GM12878 (cell line): ENCODE measurements around the gene ELOA. TPM values are rescaled to one million over a fixed set of nuclear protein-coding genes. Genes with fewer than 3 reads are reported as not detected.

Source experiments
- ATAC-seq: fragments of 200-7000 bp; cut with Tn5 transposase; 3 replicates; pipeline ENCODE4 v1.9.1; 2020; ENCODE audit warnings: mild to moderate bottlenecking, moderate library complexity
- BruUV-seq: library from RNA; stranded (reverse); fragments of 400-500 nt; replicated peaks from 2 replicates; lab custom pipeline; 2021; lab: Mats Ljungman, UMichigan
- CTCF ChIA-PET: fragments of 300-600 bp; sonication (Branson Sonifier 250); formaldehyde crosslinking; extraction: SDS; loops from one replicate; lab custom pipeline; 2021; ENCODE audit warnings: inconsistent platforms; lab: Yijun Ruan, JAX
- POLR2A ChIA-PET: fragments of 350-600 bp; formaldehyde crosslinking; extraction: SDS; loops from one replicate; lab custom pipeline; 2021; ENCODE audit warnings: inconsistent platforms; lab: Charles Lee
- RAD21 ChIA-PET: fragments of 300-600 bp; sonication (Branson Sonifier 250); formaldehyde crosslinking; loops from one replicate; lab custom pipeline; 2023; ENCODE audit warnings: antibody characterized with exemption; ENCODE audit not compliant: unreplicated experiment; lab: Charles Lee
- SMC1A ChIA-PET: fragments of 300-600 bp; sonication (Branson Sonifier 250); formaldehyde crosslinking; loops from one replicate; lab custom pipeline; 2023; ENCODE audit not compliant: unreplicated experiment, uncharacterized antibody; lab: Charles Lee
- DNase-seq: peaks from one replicate; pipeline ENCODE4 v3.0.0-alpha.2; 2011; ENCODE audit warnings: low read depth, low spot score
- FAIRE-seq: peaks from 3 replicates; lab custom pipeline; 2011; peaks lifted over from hg19 to GRCh38; lab: Jason Lieb, UNC
- H2AFZ ChIP-seq: 2 replicates; pipeline ENCODE4 v1.6.0; 2011; ENCODE audit warnings: low read depth, low read length, control low read depth; ENCODE audit not compliant: control insufficient read depth
- H3K27ac ChIP-seq: 2 replicates; pipeline ENCODE4 v1.5.1; 2011; ENCODE audit warnings: control low read depth; ENCODE audit not compliant: control insufficient read depth, insufficient read depth
- H3K27me3 ChIP-seq, 2 experiments: replicated peaks in 1 of 2; 2 replicates each; pipeline versions ENCODE4 v1.6.0 to v1.6.1; 2011; ENCODE audit warnings: low read length in 1 of 2; ENCODE audit not compliant: control insufficient read depth in 2 of 2, insufficient read depth in 2 of 2
- H3K36me3 ChIP-seq, 2 experiments: 2 replicates each; pipeline ENCODE4 v1.5.1; 2011; ENCODE audit warnings: low read length in 1 of 2; ENCODE audit not compliant: control insufficient read depth in 2 of 2, insufficient read depth in 2 of 2
- H3K4me1 ChIP-seq: 2 replicates; pipeline ENCODE4 v1.6.1; 2011; ENCODE audit warnings: mild to moderate bottlenecking, low read length, moderate library complexity, mixed read lengths; ENCODE audit not compliant: control insufficient read depth, insufficient read depth
- H3K4me2 ChIP-seq: 2 replicates; pipeline ENCODE4 v1.6.0; 2011; ENCODE audit warnings: control low read depth; ENCODE audit not compliant: control insufficient read depth, insufficient read depth
- H3K4me3 ChIP-seq: fragments of 200-600 bp; sonication (generic); 2 replicates; pipeline ENCODE4 v1.5.1; 2016
- H3K79me2 ChIP-seq: 2 replicates; pipeline ENCODE4 v1.6.0; 2011; ENCODE audit warnings: low read length; ENCODE audit not compliant: control insufficient read depth, insufficient read depth
- H3K9ac ChIP-seq: 2 replicates; pipeline ENCODE4 v1.8.0; 2011; ENCODE audit warnings: low read length, control low read depth, mixed read lengths; ENCODE audit not compliant: control insufficient read depth, insufficient read depth
- H3K9me3 ChIP-seq: replicated peaks from 3 replicates; pipeline ENCODE4 v1.5.1; 2011; ENCODE audit warnings: mild to moderate bottlenecking, low read length; ENCODE audit not compliant: control insufficient read depth, insufficient read depth
- H4K20me1 ChIP-seq: 2 replicates; pipeline ENCODE4 v1.6.0; 2011; ENCODE audit not compliant: control insufficient read depth, insufficient read depth
- ATF7 ChIP-seq: fragments of 450-650 bp; IDR thresholded peaks from 2 replicates; pipeline ENCODE4 v1.6.1; 2016; ENCODE audit warnings: low read depth, mild to moderate bottlenecking
- BHLHE40 ChIP-seq, 2 experiments: fragments of 450-650 bp in 1 of 2; IDR thresholded peaks; 2 replicates each; pipeline ENCODE4 v1.6.1; 2011 to 2017; ENCODE audit warnings: low read depth in 2 of 2, borderline replicate concordance in 1 of 2, improper control_type of control experiment in 1 of 2, low read length in 1 of 2, mild to moderate bottlenecking in 1 of 2
- CEBPZ ChIP-seq: fragments of 150-350 bp; IDR thresholded peaks from 2 replicates; pipeline ENCODE4 v1.6.1; 2016; ENCODE audit warnings: low read depth, low read length
- ETV6 ChIP-seq, 2 experiments: fragments of 450-650 bp in 1 of 2; IDR thresholded peaks in 1 of 2; conservative IDR thresholded peaks in 1 of 2; 2 replicates each; pipeline ENCODE4 v1.6.1; 2014; ENCODE audit warnings: antibody characterized with exemption in 1 of 2, borderline replicate concordance in 1 of 2, low read depth in 1 of 2, mild to moderate bottlenecking in 1 of 2, moderate library complexity in 1 of 2
- FOXM1 ChIP-seq: IDR thresholded peaks from 2 replicates; pipeline ENCODE4 v1.6.1; 2012; ENCODE audit warnings: low read depth, mild to moderate bottlenecking, inconsistent platforms, low read length, moderate library complexity
- HDAC2 ChIP-seq: fragments of 200-600 bp; sonication (generic); IDR thresholded peaks from 2 replicates; pipeline ENCODE4 v1.6.1; 2017
- IRF4 ChIP-seq: IDR thresholded peaks from 2 replicates; pipeline ENCODE4 v1.6.1; 2011; ENCODE audit warnings: low read depth, low read length
- MEF2B ChIP-seq: fragments of 450-650 bp; IDR thresholded peaks from 2 replicates; pipeline ENCODE4 v1.6.1; 2018; ENCODE audit warnings: mild to moderate bottlenecking, moderate library complexity; ENCODE audit not compliant: partially characterized antibody, poor library complexity, severe bottlenecking
- PML ChIP-seq: IDR thresholded peaks from 2 replicates; pipeline ENCODE4 v1.6.1; 2012; ENCODE audit warnings: low read length, inconsistent platforms
- REST ChIP-seq: IDR thresholded peaks from 2 replicates; pipeline ENCODE4 v1.6.1; 2012; ENCODE audit warnings: mild to moderate bottlenecking, low read depth, low read length
- STAT1 ChIP-seq: fragments of 450-650 bp; conservative IDR thresholded peaks from 2 replicates; pipeline ENCODE4 v1.6.1; 2014; ENCODE audit warnings: antibody characterized with exemption, mild to moderate bottlenecking
- SUPT20H ChIP-seq: IDR thresholded peaks from 2 replicates; pipeline ENCODE4 v1.6.1; 2011; ENCODE audit warnings: low read depth, mild to moderate bottlenecking, low read length, moderate library complexity, borderline replicate concordance; ENCODE audit not compliant: control insufficient read depth
- YBX1 ChIP-seq: fragments of 450-650 bp; IDR thresholded peaks from 2 replicates; pipeline ENCODE4 v1.6.1; 2016; ENCODE audit warnings: antibody characterized with exemption
- WGBS: methylation state at CpG from one replicate; pipeline ENCODE4 v1.1.6; 2016; ENCODE audit warnings: low lambda C conversion rate; ENCODE audit not compliant: insufficient replicate concordance, insufficient coverage; ENCODE audit errors: missing lambda C conversion rate; 5-methylcytosine and 5-hydroxymethylcytosine counted together
- in situ Hi-C: fragments of 300-500 bp; cut with MboI; formaldehyde crosslinking; loops from 9 replicates; pipeline ENCODE4 v1.14.3; 2018; ENCODE audit warnings: mixed read lengths
- intact Hi-C: fragments of 100-400 bp; cut with micrococcal nuclease; formaldehyde crosslinking; loops from one replicate; pipeline ENCODE4 v1.14.2; 2022; ENCODE audit not compliant: unreplicated experiment
- polyA plus RNA-seq, 11 experiments: library from polyadenylated mRNA; depleted of rRNA in 4 of 11; unstranded in 6 of 11; stranded (reverse) in 5 of 11; fragments of >200 nt; fragmentation: Nextera tagmentation in 4 of 11; fragmentation: Illumina TruSeq in 1 of 11; extraction: Ambion mirVana in 4 of 11; extraction: Trizol in 1 of 11; gene quantifications; 1 replicate in 1 of 11; 2 replicates in 10 of 11; pipeline versions ENCODE4 v1.2.1 to v1.2.3, GENCODE V29; 2011 to 2016; ENCODE audit warnings: inconsistent platforms in 2 of 11, missing spikeins in 2 of 11, low read depth in 1 of 11
- total RNA-seq, 4 experiments: library from RNA; depleted of rRNA in 3 of 4; stranded (reverse); fragments of >200 nt in 3 of 4; fragmentation: Illumina TruSeq in 1 of 4; extraction: Trizol in 1 of 4; gene quantifications; 2 replicates each; pipeline versions ENCODE4 v1.2.1 to v1.2.3, GENCODE V29; 2013 to 2021

Gene ELOA
- total and polyA plus RNA-seq, 10 of the 15 experiments (the other 5 are each of a cell fraction or from before 2014, with no cell fraction given) = 20.1 to 63.6 (median 39.8) TPM

GRCh38 chr1:23774174-23774880 lies 31.1 kb downstream of the ELOA start:
- no peak overlapping the region for H2AFZ ChIP-seq
- CTCF ChIA-PET = interaction anchor here (0.7 to 9.3 kb wide), 10 partner anchors 20 to 254 kb away, joined by 3 to 87 read pairs (median 4); no protein-coding TSS in a partner anchor
- ATAC-seq (no peak), DNase-seq (no peak), FAIRE-seq (no peak)
- H3K9ac ChIP-seq = no peak overlapping the region
- SMC1A ChIA-PET = interaction anchor here (0.6 to 3.5 kb wide), 10 partner anchors 25 to 177 kb away, joined by 3 to 19 read pairs (median 4); partner anchors contain the start of gene CNR2
- peaks cover 0 to 3% of the 10 kb centered on the region in 2 experiments; a peak in 1 of 4 replicates for H3K36me3 ChIP-seq
- H4K20me1 ChIP-seq = no peaks in the 10 kb centered on the region
- no peak overlapping the region for H3K27ac ChIP-seq
- no peaks in the 10 kb centered on the region for H3K27me3 ChIP-seq
- in situ Hi-C loops = loop anchor here (5.0 kb wide), 1 partner anchor 143 kb away; no protein-coding TSS in a partner anchor
- POLR2A ChIA-PET = interaction anchor here (0.6 kb wide), 1 partner anchor 378 kb away, joined by 5 read pairs; no protein-coding TSS in a partner anchor
- no peak overlapping the region for H3K4me3 ChIP-seq
- no TSS peak for BruUV-seq
- WGBS = 82% methylated on average over 6 of the region's 6 CpGs
- H3K79me2 ChIP-seq = peaks cover 25% of the 10 kb centered on the region
- H3K4me2 ChIP-seq = no peak overlapping the region
- intact Hi-C loops = loop anchor here (10.0 kb wide), 1 partner anchor 250 kb away; no protein-coding TSS in a partner anchor
- RAD21 ChIA-PET = interaction anchor here (1.0 to 3.8 kb wide), 4 partner anchors 35 to 142 kb away, joined by 3 to 27 read pairs (median 4); partner anchors contain the start of gene HMGCL
- peaks cover 14% of the 10 kb centered on the region for H3K4me1 ChIP-seq
- no peaks in the 10 kb centered on the region for H3K9me3 ChIP-seq
- TF ChIP-seq ETV6 (conservative IDR thresholded peaks at IDR 0.05 in 1 of 2, IDR thresholded peaks at IDR 0.05 in 1 of 2; ENCODE audit: borderline replicate concordance in 1 of 2, low read depth in 1 of 2) (no peak), YBX1 (no peak), MEF2B (no peak), PML (no peak), FOXM1 (no peak), STAT1 (no peak), BHLHE40 (IDR thresholded peaks at IDR 0.05; ENCODE audit: borderline replicate concordance in 1 of 2, low read depth in 2 of 2, low read length in 1 of 2) (no peak), REST (no peak), CEBPZ (no peak), ATF7 (no peak), HDAC2 (no peak), SUPT20H (no peak), IRF4 (no peak)
